ENCODE results near the gene ZNF594.
"Not testable (repeated sequence)": the region's sequence is repeated elsewhere in the genome, so short reads cannot be mapped to it uniquely, and the experiment has no call there.

Gene ZNF594

DNA sequence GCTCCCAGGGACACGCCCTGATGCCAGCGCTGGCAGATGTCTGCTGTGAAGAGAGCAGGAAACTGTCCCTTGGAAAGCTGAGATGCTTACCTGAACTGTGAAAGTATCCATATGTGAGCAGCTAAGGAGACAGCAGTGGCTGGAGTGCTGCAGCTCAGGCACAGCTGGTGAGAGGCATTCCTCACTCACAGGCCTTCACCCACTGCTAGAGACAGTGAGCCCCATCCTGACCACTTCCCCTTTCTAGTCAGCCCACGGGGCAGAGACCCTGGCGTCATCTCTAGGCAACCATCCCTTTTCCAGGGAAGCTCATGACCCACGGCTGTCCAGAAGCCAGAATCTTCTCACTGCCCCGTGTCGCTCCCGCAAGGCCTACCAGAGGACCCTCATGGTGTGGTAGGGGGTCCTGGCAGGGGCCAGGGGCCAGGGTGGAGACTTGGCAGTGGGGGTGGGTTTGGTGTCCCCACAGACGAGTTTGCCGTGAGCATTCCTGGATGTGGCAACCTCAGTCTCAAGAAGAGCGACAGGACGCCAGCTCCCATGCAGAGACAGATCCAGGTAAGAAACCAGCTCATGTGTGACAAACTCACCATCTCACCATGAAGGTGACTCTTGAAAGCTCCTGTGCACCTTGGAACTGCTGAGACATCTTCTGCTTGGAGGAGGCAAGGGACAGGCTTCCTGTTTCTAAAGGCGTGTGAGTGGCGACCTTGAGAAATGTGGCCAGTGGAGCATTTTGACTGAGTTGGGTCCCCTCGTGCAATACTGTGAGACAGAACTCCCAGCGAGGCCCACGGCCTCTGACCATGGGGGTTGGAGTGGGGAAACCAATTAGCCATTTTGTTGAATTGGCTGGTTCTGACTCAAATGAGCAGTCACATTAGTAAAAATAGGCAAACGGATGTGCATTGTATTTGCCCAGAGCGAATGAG, 43.2 kb upstream of the ZNF594 start, which contains the start of gene SCIMP:
SCIMP (minus strand) TSS at position 216 of the 932 bp plus-strand sequence; CDS start at position 111, 105 bp downstream.
- H3K36me3 ChIP-seq (ENCODE audit: low read depth), result no peaks in the 10 kb centered on the region
- H3K4me3 ChIP-seq (ENCODE audit: severe bottlenecking), result no peak within 1 kb of the TSS
- no peaks in the 10 kb centered on the region for H3K4me1 ChIP-seq (ENCODE audit: insufficient read depth, poor library complexity, severe bottlenecking)
- ATAC-seq (ENCODE audit: low read depth), result no peak
- no peaks in the 10 kb centered on the region for H3K9me3 ChIP-seq (ENCODE audit: severe bottlenecking)
- H3K27me3 ChIP-seq (ENCODE audit: insufficient read depth, poor library complexity, severe bottlenecking), result no peaks in the 10 kb centered on the region
- DNase-seq (ENCODE audit: low spot score), result no peak
- H3K27ac ChIP-seq (ENCODE audit: poor library complexity, severe bottlenecking), result no peak within 1 kb of the TSS
- TF ChIP-seq, protein P1, sequence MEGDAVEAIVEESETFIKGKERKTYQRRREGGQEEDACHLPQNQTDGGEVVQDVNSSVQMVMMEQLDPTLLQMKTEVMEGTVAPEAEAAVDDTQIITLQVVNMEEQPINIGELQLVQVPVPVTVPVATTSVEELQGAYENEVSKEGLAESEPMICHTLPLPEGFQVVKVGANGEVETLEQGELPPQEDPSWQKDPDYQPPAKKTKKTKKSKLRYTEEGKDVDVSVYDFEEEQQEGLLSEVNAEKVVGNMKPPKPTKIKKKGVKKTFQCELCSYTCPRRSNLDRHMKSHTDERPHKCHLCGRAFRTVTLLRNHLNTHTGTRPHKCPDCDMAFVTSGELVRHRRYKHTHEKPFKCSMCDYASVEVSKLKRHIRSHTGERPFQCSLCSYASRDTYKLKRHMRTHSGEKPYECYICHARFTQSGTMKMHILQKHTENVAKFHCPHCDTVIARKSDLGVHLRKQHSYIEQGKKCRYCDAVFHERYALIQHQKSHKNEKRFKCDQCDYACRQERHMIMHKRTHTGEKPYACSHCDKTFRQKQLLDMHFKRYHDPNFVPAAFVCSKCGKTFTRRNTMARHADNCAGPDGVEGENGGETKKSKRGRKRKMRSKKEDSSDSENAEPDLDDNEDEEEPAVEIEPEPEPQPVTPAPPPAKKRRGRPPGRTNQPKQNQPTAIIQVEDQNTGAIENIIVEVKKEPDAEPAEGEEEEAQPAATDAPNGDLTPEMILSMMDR (IDR thresholded peaks at IDR 0.05; ENCODE audit: poor library complexity, severe bottlenecking), result no peak

DNA sequence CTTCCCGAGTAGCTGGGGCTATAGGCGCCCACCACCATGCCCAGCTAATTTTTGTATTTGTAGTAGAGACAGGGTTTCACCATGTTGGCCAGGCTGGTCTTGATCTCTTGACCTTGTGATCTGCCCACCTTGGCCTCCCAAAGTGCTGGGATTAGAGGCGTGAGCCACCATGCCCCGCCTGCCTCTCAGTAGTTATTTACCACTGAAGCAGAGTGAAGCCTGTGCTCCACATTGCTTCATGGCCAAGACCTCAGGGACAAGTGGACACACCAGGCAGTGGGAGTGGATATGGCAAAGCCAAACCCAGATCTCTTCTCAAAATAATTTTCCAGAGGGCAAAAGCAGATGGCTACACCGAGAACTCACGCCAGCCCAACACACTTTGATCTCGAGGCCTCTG, 41.8 kb upstream of the ZNF594 start:
- H3K4me1 ChIP-seq (ENCODE audit: insufficient read depth, poor library complexity, severe bottlenecking); H3K36me3 ChIP-seq (ENCODE audit: low read depth); H3K4me3 ChIP-seq (ENCODE audit: severe bottlenecking); H3K9me3 ChIP-seq (ENCODE audit: severe bottlenecking); H3K27ac ChIP-seq (ENCODE audit: poor library complexity, severe bottlenecking); ATAC-seq (ENCODE audit: low read depth); DNase-seq (ENCODE audit: low spot score); H3K27me3 ChIP-seq (ENCODE audit: insufficient read depth, poor library complexity, severe bottlenecking): not testable (repeated sequence)

DNA sequence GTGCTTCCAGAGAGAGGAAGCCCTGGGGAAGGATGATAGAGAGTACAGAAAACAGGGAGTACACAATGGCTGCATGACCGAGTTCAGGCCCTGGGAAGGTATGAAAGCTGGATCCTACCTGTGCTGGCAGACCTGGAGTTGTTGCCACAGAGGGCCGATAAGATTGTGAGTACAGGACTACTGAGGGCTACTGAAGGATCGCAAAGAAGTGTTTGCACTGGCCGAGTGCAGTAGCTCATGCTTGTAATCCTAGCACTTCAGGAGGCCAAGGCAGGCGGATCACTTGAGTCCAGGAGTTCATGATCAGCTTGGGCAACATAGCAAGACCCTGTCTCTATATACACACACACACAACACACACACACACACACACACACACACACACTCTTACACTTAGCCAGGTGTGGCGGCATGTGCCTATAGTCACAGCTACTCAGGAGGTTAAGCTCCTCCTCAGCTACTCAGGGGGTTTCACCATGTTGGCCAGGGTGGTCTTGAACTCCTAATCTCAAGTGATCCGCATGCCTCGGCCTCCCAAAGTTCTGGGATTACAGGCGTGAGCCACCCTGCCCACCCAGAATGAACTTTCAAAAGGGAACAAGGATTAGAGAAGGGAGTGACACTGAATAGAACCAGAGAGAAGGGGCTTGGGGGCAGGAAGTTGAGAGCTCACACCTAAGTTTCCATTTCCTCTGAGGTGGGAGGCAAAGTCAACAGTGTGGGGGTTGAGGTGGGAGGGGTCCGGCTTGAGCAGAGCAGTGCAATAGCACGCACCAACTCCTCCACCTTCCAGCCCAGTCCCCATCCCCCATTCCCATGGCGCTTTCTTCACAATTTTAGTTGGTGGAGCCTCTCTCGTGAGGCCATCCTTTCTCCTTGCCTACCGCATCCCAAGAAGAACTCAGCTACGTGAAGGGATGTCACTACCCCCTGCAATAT, 35.5 kb upstream of the ZNF594 start:
- Histone ChIP-seq H3K4me1 (ENCODE audit: insufficient read depth, poor library complexity, severe bottlenecking) (no peaks in the 10 kb centered on the region), H3K27me3 (ENCODE audit: insufficient read depth, poor library complexity, severe bottlenecking) (no peaks in the 10 kb centered on the region), H3K36me3 (ENCODE audit: low read depth) (no peaks in the 10 kb centered on the region), H3K9me3 (ENCODE audit: severe bottlenecking) (no peaks in the 10 kb centered on the region), H3K4me3 (ENCODE audit: severe bottlenecking) (no peak overlapping the region), H3K27ac (ENCODE audit: poor library complexity, severe bottlenecking) (no peak overlapping the region)
- ATAC-seq (ENCODE audit: low read depth) (no peak), DNase-seq (ENCODE audit: low spot score) (no peak)
- TF ChIP-seq, protein P1 (IDR thresholded peaks at IDR 0.05; ENCODE audit: poor library complexity, severe bottlenecking), result no peak

DNA sequence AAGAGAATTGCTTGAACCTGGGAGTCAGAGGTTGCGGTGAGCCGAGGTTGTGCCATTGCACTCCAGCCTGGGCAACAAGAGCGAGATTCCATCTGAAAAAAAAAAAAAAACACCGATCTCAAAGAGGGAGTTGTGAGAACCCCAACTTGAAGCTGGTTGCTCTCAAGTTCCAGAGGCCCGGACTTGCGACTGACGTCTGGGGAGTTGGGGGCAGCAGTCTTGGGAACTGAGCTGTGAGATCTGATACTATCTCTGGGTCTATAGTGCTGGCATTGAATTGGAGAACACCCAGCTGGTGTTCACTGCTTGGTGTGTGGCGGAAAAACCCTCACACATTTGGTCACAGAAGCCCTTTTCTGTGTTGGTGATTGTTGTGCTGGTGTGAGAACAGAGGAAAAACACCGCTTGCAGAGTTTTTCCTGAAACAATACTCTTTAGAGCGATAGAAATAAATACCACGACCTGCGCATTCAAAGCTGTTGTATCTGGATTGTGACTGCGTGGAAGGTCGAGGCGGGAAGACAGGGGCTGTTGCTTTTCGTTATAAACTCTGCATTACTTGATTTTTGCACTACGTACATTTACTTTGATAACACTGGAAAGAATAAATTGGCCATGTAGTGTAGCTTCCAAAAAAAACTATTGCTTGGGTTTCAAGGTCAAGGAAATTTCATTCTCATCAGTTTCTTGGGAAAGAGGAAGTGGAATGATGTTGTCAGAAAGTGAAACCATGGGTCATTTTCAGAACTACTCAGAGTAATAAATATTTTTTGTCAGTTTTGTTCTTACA, 34.2 kb upstream of the ZNF594 start:
- H3K4me1 ChIP-seq (ENCODE audit: insufficient read depth, poor library complexity, severe bottlenecking), result no peaks in the 10 kb centered on the region
- H3K4me3 ChIP-seq (ENCODE audit: severe bottlenecking), result no peak overlapping the region
- no peak for ATAC-seq (ENCODE audit: low read depth)
- no peaks in the 10 kb centered on the region for H3K9me3 ChIP-seq (ENCODE audit: severe bottlenecking)
- no peaks in the 10 kb centered on the region for H3K36me3 ChIP-seq (ENCODE audit: low read depth)
- TF ChIP-seq, protein P1 (IDR thresholded peaks at IDR 0.05; ENCODE audit: poor library complexity, severe bottlenecking), result no peak
- no peak overlapping the region for H3K27ac ChIP-seq (ENCODE audit: poor library complexity, severe bottlenecking)
- DNase-seq (ENCODE audit: low spot score), result no peak
- no peaks in the 10 kb centered on the region for H3K27me3 ChIP-seq (ENCODE audit: insufficient read depth, poor library complexity, severe bottlenecking)

DNA sequence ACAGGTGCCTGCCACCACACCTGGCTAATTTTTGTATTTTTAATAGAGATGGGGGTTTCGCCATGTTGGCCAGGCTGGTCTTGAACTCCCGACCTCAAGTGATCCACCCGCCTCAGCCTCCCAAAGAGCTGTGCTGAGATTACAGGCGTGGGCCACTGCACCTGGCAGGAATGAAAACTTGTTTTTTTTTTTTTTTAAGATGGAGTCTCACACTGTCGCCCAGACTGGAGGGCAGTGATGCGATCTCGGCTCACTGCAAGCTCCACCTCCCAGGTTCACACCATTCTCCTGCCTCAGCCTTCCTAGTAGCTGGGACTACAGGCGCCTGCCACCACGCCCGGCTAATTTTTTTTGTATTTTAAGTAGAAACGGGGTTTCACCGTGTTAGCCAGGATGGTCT, 30.2 kb upstream of the ZNF594 start:
- not testable (repeated sequence) for H3K36me3 ChIP-seq (ENCODE audit: low read depth); DNase-seq (ENCODE audit: low spot score); H3K27ac ChIP-seq (ENCODE audit: poor library complexity, severe bottlenecking); H3K4me1 ChIP-seq (ENCODE audit: insufficient read depth, poor library complexity, severe bottlenecking); H3K27me3 ChIP-seq (ENCODE audit: insufficient read depth, poor library complexity, severe bottlenecking); ATAC-seq (ENCODE audit: low read depth); H3K4me3 ChIP-seq (ENCODE audit: severe bottlenecking); H3K9me3 ChIP-seq (ENCODE audit: severe bottlenecking)
